ENCODE measurements around the gene FOSL1. TPM values are rescaled to one million over a fixed set of nuclear protein-coding genes. Genes with fewer than 3 reads are reported as not detected.

FOSL1 gene
- total and polyA plus RNA-seq, 2 of the 13 experiments (the other 11 are each of a cell fraction or from before 2014, with no cell fraction given) = 4.0 to 4.1 TPM

DNA sequence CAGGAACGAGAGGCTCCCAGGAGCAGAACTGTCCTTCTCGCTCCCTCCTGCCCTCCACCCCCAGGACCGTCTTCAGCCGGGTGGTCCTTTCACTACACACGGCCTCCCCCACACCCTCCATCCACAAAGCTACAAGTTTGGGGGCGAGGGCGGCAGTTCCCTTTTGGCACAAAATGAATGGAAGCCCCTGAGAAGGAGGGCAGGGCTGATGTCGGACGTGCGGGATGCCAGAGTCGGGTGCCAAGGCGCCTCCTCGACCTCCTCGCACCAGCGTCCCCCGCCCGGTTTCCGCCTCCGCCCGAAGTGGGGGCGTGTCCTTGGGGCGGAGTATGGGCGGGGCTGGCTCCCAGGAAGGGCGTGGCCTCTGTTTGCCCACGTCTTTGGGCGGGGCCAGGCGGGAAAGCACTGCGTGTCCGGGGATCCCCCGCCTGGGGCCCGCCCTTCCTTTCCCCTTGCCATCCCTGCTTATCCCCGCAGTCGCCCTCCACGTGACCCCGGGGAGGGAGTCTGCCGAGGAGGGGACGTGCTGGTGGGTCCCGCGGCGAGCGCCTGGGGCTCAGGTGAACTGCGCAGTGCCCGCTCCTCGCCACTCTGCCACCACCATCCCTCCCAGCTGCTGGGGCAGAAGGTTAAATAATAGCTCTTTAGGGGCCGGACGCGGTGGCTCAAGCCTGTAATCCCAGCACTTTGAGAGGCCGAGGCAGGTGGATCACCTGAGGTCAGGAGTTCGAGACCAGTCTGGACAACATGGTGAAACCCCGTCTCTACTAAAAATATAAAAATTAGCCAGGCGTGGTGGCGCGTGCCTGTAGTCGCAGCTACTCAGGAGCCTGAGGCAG, 26.7 kb downstream of the FOSL1 start (continued):
- TF ChIP-seq, protein P1, sequence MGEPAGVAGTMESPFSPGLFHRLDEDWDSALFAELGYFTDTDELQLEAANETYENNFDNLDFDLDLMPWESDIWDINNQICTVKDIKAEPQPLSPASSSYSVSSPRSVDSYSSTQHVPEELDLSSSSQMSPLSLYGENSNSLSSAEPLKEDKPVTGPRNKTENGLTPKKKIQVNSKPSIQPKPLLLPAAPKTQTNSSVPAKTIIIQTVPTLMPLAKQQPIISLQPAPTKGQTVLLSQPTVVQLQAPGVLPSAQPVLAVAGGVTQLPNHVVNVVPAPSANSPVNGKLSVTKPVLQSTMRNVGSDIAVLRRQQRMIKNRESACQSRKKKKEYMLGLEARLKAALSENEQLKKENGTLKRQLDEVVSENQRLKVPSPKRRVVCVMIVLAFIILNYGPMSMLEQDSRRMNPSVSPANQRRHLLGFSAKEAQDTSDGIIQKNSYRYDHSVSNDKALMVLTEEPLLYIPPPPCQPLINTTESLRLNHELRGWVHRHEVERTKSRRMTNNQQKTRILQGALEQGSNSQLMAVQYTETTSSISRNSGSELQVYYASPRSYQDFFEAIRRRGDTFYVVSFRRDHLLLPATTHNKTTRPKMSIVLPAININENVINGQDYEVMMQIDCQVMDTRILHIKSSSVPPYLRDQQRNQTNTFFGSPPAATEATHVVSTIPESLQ (CRISPR knock-in tag; conservative IDR thresholded peaks at IDR 0.05) = no peak
- TF ChIP-seq ZNF224 (CRISPR knock-in tag; IDR thresholded peaks at IDR 0.05) = peak; percentile 63; the same call in 1 of the 2 replicates
- no peak; the same call in 1 of the 2 replicates for TF ChIP-seq ZBTB20 (CRISPR knock-in tag; IDR thresholded peaks at IDR 0.05; ENCODE audit: borderline replicate concordance, low read depth)
- TF ChIP-seq ARID5B (CRISPR knock-in tag; IDR thresholded peaks at IDR 0.05) = peak; percentile 63
- TF ChIP-seq, protein P2, sequence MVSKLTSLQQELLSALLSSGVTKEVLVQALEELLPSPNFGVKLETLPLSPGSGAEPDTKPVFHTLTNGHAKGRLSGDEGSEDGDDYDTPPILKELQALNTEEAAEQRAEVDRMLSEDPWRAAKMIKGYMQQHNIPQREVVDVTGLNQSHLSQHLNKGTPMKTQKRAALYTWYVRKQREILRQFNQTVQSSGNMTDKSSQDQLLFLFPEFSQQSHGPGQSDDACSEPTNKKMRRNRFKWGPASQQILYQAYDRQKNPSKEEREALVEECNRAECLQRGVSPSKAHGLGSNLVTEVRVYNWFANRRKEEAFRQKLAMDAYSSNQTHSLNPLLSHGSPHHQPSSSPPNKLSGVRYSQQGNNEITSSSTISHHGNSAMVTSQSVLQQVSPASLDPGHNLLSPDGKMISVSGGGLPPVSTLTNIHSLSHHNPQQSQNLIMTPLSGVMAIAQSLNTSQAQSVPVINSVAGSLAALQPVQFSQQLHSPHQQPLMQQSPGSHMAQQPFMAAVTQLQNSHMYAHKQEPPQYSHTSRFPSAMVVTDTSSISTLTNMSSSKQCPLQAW (CRISPR knock-in tag; IDR thresholded peaks at IDR 0.05) = peak; percentile 42; the same call in 1 of the 2 replicates
- TF ChIP-seq, protein P3, sequence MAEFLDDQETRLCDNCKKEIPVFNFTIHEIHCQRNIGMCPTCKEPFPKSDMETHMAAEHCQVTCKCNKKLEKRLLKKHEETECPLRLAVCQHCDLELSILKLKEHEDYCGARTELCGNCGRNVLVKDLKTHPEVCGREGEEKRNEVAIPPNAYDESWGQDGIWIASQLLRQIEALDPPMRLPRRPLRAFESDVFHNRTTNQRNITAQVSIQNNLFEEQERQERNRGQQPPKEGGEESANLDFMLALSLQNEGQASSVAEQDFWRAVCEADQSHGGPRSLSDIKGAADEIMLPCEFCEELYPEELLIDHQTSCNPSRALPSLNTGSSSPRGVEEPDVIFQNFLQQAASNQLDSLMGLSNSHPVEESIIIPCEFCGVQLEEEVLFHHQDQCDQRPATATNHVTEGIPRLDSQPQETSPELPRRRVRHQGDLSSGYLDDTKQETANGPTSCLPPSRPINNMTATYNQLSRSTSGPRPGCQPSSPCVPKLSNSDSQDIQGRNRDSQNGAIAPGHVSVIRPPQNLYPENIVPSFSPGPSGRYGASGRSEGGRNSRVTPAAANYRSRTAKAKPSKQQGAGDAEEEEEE (CRISPR knock-in tag; IDR thresholded peaks at IDR 0.05; ENCODE audit: borderline replicate concordance) = peak; percentile 79; the same call in 1 of the 2 replicates
- no peak for TF ChIP-seq AKNA (CRISPR knock-in tag; IDR thresholded peaks at IDR 0.05; ENCODE audit: borderline replicate concordance)
- TF ChIP-seq NR0B2 (CRISPR knock-in tag; IDR thresholded peaks at IDR 0.05) = 0 out of 2 replicates have a peak, but pooled peaks have one; percentile 40
